NCI-H2227 treated with DMSO at 0.1 percent for 48 hours (cell line): Measurements from ENCODE around the gene MARK3.
A peak's percentile ranks its signal among the peaks of the same experiment; 100 is the strongest.
"Not testable (repeated sequence)": the region's sequence is repeated elsewhere in the genome, so short reads cannot be mapped to it uniquely, and the experiment has no call there.

Experiments used
- DNase-seq: peaks from one replicate; lab custom pipeline; 2025; lab: John Stamatoyannopoulos, UW

MARK3 gene

GRCh38 chr14:103385152-103385928 is at the start of gene MARK3:
Gene MARK3 (plus strand): TSS chr14:103385415. CDS start chr14:103386030, 615 bp downstream.
- peak; percentile 92 for DNase-seq

DNA sequence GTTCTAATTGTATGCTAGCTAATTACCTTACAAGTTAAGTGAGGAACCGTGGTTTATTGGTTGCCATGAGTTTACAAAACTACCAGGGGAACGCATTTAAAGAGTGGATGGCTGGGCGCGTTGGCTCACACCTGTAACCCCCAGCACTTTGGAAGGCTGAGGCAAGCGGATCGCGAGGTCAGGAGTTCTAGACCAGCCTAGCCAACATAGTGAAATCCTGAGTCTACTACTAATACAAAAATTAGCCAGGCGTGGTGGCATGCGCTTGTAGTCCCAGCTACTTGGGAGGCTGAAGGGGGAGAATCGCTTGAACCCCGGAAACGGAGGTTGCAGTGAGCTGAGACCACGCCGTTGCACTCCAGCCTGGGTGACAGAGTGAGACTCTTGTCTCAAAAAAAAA is 49.0 kb upstream of the MARK3 start:
- DNase-seq = no peak

DNA sequence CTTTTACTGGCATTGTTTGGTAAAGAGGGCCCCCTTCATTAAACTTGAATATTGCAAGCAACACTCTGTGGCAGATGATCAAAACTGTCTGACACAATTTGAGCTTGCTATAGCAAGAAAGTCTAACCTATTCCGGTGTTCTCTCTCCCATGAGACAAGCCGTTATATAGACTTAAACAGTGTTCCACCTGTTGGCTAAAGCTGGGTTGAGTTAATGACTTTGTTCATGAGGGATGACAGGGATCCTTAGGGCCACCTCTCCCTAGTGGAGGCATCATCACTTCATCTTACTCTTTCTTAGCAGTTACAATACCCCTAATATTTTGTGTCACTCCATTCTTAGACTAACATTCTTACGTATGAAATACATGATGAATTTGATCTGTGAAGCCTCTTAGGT is 47.4 kb upstream of the MARK3 start:
- DNase-seq = no peak

- no peak for DNase-seq
These were observed 45.7 kb upstream of the MARK3 start for GRCh38 chr14:103339561-103339960.

- DNase-seq = no peak
These were observed 44.6 kb upstream of the MARK3 start for GRCh38 chr14:103340480-103341212.

DNA sequence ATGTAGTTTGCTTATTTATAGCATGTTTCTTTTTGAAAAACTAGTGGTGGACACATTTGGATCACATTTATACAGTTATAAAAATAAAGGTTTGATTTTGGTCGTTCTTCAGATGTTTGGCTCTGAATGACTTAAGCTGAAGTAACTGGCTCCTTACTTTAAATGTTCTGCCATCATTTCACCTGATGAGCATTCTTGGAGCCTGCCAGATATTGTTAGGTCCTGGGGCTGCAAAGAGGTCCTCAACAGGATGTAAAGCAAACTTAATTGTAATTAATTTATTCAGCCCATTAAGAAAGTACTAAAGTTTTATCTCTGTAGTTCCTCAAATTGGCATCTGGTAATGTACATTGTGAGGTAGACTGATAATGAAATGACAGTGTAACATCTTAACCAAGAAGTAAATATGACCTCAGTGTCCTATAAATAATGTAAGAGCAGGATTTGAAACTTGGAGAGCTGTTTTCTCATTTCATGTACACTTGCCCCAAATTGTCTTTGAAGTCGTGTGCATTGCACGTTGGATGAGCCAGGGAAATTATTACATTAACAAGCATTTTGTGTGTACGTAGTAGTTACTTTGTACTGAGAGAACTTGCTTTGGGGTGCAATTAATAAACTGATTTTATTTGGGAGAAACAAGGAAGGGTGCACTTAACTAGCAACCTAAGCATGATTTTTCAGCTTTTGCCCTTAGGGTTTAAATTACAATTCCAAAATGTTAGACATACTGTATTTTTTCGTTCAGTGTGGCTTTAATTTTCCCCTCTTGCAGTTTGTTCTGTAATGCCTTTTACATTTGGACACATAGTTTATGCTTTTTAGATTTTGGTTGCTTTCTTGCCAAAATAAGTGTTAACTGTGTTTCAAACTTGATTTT is 43.7 kb upstream of the MARK3 start:
- no peak for DNase-seq

DNA sequence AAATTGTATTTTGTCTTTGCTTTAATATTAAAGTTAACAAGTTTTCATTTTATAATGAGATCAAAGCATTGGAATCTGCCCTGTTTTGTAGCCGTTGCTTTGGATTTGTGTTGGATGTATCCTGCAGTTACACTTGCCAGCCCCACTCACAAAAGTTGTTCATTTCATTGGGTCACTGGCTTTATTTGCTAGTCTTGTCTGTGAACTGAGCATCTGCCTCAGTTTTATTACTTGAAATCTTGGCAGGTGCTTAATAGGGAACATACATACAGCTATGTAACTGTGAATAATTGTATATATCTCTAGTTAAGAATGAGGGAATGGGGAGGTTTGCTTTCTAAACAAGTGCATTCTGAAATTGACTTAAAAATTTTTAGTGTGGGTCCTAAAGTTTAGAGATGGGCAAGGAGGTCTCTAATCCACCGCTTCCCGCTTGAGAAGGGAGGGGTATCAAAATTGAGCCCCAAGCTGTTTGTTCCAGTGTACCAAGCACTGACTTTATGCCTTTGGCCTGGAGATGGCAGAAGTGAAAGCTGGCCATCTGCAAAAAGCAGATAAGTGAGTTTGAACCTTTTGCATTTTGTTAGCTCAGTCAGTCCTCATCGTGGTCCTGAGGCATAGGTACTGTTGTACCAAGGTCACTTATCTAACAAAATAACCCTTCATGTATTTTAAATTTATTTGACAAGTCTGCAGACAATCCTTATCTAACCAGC is 41.9 kb upstream of the MARK3 start:
- no peak for DNase-seq

- no peak for DNase-seq
These were observed 41.1 kb upstream of the MARK3 start for GRCh38 chr14:103343905-103344797.

DNA sequence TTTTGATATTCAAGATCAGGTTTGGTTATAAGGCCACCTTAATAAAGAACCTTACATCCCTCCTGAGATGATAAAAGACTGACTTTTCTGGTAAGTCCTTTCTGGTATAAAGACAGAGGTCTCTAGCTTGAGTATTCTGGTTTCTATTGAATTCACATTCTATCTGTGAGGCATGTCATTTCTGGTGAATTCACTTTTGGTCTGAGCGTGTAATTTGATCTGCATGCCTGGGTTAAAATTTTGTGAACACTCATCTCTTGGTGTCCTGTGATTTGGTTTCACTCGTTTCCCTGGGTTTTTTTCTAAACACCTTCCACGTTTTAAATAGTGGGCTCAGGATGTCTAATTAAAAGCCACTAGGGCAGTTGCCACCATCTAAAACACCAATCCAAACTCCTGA is 38.9 kb upstream of the MARK3 start:
- no peak for DNase-seq

DNA sequence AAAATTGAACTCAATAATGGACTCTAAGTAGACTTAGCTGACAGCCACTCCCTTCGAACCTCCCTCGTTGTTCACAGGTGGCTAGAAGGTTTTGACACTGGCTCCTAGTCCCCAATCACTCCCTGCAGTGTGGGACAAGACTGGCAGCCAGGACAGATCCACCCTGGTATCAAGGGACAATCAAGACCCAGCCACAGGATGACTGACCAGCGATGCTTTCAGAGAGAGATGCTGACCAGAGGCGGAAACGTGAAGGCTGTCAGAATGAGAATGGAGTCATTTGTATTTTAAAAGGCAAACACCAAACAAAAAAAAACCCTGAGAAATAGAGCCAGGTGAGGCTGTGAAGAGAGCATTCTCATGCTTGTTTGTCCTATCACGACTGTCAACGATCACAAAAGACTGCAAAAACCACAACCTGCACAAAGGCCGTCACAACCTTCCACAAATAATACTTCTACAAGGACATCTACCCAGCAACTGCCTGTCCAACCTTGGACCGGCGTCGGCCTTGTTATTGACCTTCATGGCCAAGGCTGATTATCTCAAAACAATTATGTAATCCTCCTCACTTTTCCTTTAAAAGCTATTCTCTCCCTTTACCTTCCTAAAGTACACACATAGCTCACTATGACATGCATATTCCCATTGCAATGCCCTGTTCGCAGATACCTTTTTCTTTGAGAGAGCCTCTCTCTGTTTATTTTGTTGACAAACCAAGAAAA is 38.0 kb upstream of the MARK3 start:
- DNase-seq = no peak

GRCh38 chr14:103348154-103348553 is 37.1 kb upstream of the MARK3 start:
- DNase-seq = no peak

DNA sequence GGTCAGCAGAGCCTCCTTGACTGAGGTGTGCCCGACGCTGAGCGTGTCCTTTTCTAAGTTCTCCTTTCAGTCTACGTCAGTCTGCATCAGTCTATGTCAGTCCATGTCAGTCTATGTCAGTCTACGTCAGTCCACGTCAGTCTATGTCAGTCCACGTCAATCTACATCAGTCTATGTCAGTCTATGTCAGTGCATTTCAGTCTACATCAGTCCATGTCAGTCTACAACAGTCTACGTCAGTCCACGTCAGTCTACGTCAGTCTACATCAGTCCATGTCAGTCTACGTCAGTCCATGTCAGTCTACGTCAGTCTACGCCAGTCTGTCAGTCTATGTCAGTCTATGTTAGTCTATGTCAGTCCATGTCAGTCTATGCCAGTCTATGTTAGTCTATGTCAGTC is 35.2 kb upstream of the MARK3 start:
- no peak for DNase-seq

- DNase-seq = no peak
These were observed 31.9 kb upstream of the MARK3 start for GRCh38 chr14:103353362-103353761.

GRCh38 chr14:103354141-103354540 is 31.1 kb upstream of the MARK3 start:
- no peak for DNase-seq

DNA sequence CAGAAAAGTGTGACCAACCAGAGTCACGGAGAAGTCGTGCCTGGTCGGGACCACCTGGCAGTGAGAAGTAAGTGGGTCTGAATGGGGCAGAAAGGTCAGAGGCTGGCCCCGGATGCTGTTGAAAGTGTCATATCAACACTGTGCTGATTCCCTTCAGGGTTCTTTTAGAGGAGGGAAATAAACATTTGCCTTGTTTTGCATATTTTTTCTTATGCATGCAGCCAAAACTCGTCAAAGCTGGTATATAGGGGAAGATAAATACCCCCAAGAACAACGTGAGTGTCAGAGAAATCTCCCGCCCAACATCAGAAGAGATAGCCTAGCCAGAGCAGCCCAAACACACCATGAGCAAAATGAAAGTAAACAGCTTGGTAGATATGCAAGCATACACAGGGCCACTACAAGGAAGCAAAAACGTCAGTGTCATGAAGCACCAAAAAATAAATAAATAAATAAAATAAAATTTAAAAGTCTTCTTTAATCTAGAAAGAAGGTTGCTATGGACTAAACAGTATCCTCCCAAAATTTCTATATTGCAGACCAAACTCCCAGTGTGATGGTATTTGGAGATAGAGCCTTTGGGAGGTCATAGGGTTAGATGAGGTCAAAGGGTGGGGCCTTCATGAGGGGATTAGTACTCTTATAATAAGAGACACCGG is 29.1 kb upstream of the MARK3 start:
- no peak for DNase-seq

DNA sequence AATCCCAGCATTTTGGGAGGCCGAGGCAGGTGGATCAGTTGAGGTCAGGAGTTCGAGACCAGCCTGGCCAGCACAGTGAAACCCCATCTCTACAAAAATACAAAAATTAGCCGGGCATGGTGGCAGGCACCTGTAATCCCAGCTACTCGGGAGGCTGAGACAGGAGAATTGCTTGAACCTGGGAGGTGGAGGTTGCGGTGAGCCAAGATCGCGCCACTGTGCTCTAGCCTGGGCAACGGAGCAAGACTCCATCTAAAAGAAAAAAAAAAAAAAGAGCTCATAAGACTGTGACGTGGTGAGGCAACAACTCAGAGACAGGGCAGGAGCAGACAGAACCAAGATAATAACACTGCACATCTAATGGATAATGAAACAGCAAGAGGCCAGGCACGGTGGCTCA is 27.7 kb upstream of the MARK3 start:
- DNase-seq = not testable (repeated sequence)

DNA sequence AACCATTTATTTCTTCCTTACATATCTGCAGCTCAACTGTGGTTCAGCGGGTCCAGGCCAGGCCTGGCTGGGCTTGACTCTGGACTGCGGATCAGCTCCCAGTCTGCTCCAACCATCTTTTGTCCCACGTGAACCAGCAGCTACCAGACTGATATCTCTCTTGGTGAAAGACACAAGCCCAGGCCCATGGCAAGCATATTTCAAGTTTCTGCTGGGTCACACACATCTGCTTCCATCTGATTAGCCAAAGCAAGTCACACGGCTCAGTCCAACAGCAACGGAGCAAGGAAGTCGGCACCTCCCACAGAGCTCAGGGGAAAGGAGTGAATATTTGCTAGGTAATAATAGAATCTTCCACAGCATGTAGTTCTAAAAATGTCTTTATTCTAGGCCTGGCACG is 24.7 kb upstream of the MARK3 start:
- no peak for DNase-seq

GRCh38 chr14:103361867-103362266 is 23.3 kb upstream of the MARK3 start:
- no peak for DNase-seq

DNA sequence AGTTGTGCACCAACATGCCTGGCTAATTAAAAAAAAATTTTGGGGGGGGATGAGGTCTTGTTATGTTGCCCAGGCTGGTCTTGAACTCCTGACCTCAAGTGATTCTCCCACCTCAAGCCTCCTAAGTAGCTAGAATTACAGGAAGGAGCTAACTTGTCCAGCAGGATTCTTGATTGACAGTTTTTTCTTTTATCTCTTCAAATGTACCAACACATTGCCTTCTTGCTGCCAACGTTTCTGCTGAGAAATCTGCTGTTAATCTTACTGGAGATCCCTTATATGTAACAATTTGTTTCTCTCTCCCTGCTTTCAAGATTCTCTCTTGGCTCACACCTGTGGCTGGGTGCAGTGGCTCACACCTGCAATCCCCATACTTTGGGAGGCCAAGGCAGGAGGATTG is 22.4 kb upstream of the MARK3 start:
- DNase-seq = no peak

DNA sequence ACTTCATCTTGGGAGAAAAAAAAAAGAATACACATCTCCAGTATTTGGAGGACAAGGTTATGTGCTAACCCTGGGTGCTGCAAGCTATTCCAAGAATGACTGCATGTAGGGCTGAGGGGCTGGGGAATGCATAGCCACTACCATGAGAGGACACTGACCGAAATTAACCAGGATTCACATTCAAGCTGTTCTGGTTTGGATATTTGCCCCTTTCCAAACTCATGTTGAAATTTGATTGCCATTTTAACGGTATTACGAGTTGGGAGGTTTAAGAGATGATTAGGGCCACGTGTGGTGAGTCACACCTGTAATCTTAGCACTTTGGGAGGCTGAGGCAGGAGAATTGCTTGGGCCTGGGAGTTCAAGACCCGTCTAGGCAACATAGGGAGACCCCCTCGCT is 18.5 kb upstream of the MARK3 start:
- no peak for DNase-seq
